Measurements from ENCODE around the gene CDC16.
A peak's percentile ranks its signal among the peaks of the same experiment; 100 is the strongest.

DNA sequence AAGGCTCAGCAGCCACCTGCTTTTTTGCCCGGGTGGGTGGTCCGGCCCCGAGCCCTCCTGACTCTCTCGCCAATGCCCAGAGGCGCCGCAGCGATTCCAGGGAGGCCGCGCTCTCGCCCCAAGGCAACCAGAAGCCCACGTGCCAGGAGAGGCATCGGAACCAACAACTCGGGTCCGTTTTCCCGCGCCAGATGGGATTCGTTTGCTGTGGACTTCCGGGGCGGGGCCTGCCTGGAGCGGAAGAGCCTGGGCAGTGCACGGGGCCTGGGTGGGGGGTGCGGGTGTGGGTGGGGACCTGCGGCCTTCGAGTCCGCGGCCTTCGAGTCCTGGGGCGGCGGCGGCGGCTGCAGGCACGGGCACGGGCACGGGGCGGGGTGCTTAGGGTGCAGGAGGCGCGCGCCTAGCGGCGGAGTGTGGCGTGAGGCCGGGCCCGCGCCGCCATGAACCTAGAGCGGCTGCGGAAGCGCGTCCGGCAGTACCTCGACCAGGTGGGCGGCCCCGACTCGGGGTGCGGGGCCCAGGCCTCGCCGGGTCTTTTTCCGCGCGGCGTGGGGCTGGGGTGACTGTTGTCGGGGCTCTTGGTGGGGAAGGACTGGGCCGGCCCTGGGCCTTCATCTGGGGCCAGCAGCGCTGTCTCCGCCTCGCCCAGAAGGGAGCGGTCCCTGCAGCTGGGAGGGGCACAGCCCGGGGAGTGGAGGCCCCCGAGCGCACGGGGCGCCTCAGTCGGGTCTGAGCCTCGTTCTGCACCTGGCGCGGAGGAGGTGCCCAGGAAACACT, at the start of gene CDC16:
- TF ChIP-seq, protein P1, sequence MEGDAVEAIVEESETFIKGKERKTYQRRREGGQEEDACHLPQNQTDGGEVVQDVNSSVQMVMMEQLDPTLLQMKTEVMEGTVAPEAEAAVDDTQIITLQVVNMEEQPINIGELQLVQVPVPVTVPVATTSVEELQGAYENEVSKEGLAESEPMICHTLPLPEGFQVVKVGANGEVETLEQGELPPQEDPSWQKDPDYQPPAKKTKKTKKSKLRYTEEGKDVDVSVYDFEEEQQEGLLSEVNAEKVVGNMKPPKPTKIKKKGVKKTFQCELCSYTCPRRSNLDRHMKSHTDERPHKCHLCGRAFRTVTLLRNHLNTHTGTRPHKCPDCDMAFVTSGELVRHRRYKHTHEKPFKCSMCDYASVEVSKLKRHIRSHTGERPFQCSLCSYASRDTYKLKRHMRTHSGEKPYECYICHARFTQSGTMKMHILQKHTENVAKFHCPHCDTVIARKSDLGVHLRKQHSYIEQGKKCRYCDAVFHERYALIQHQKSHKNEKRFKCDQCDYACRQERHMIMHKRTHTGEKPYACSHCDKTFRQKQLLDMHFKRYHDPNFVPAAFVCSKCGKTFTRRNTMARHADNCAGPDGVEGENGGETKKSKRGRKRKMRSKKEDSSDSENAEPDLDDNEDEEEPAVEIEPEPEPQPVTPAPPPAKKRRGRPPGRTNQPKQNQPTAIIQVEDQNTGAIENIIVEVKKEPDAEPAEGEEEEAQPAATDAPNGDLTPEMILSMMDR (conservative IDR thresholded peaks at IDR 0.05; ENCODE audit: low read depth, low read length), result no peak
- TF ChIP-seq, protein P2, sequence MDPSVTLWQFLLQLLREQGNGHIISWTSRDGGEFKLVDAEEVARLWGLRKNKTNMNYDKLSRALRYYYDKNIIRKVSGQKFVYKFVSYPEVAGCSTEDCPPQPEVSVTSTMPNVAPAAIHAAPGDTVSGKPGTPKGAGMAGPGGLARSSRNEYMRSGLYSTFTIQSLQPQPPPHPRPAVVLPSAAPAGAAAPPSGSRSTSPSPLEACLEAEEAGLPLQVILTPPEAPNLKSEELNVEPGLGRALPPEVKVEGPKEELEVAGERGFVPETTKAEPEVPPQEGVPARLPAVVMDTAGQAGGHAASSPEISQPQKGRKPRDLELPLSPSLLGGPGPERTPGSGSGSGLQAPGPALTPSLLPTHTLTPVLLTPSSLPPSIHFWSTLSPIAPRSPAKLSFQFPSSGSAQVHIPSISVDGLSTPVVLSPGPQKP (IDR thresholded peaks at IDR 0.05; ENCODE audit: borderline replicate concordance, low read depth, low read length), result no peak
- TF ChIP-seq FOS (IDR thresholded peaks at IDR 0.05; ENCODE audit: low read depth, low read length) (no peak), MAFK (IDR thresholded peaks at IDR 0.05; ENCODE audit: low read depth, low read length) (no peak), RFX5 (IDR thresholded peaks at IDR 0.05; ENCODE audit: low read depth, low read length) (no peak), CEBPB (IDR thresholded peaks at IDR 0.05; ENCODE audit: low read depth, low read length) (no peak), POLR2A (IDR thresholded peaks at IDR 0.05; ENCODE audit: low read depth, low read length) (0 out of 2 replicates have a peak, but pooled peaks have one; percentile 26), RAD21 (IDR thresholded peaks at IDR 0.05; ENCODE audit: low read length) (no peak), BHLHE40 (IDR thresholded peaks at IDR 0.05; ENCODE audit: low read depth, low read length) (peak; percentile 74), SMC3 (IDR thresholded peaks at IDR 0.05; ENCODE audit: low read depth, low read length) (no peak)
- TF ChIP-seq, protein P3, sequence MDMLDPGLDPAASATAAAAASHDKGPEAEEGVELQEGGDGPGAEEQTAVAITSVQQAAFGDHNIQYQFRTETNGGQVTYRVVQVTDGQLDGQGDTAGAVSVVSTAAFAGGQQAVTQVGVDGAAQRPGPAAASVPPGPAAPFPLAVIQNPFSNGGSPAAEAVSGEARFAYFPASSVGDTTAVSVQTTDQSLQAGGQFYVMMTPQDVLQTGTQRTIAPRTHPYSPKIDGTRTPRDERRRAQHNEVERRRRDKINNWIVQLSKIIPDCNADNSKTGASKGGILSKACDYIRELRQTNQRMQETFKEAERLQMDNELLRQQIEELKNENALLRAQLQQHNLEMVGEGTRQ (IDR thresholded peaks at IDR 0.05; ENCODE audit: low read depth, low read length), result peak; percentile 71

All from IMR-90 (cell line).